Osteocyte (in vitro differentiated cells): ENCODE measurements around the gene HIC1. TPM values are rescaled to one million over a fixed set of nuclear protein-coding genes. Genes with fewer than 3 reads are reported as not detected.

ENCODE experiments used
- DNase-seq: peaks from one replicate; pipeline ENCODE4 v3.0.0; 2021; ENCODE audit warnings: mixed read lengths; ENCODE audit not compliant: unreplicated experiment; ENCODE audit errors: extremely low spot score
- H3K27ac Mint-ChIP-seq: one replicate; pipeline ENCODE4 v1.8.0; 2021; ENCODE audit warnings: mild to moderate bottlenecking, mixed read lengths; ENCODE audit not compliant: unreplicated experiment
- H3K27me3 Mint-ChIP-seq: one replicate; pipeline ENCODE4 v1.8.0; 2021; ENCODE audit warnings: mixed read lengths; ENCODE audit not compliant: unreplicated experiment
- H3K36me3 Mint-ChIP-seq: one replicate; pipeline ENCODE4 v1.8.0; 2021; ENCODE audit warnings: mixed read lengths; ENCODE audit not compliant: unreplicated experiment
- H3K4me1 Mint-ChIP-seq: one replicate; pipeline ENCODE4 v1.8.0; 2021; ENCODE audit warnings: mixed read lengths; ENCODE audit not compliant: unreplicated experiment
- H3K4me3 Mint-ChIP-seq: one replicate; pipeline ENCODE4 v1.8.0; 2021; ENCODE audit warnings: mild to moderate bottlenecking, moderate library complexity, mixed read lengths; ENCODE audit not compliant: unreplicated experiment
- H3K9me3 Mint-ChIP-seq: one replicate; pipeline ENCODE4 v1.8.0; 2021; ENCODE audit warnings: mixed read lengths; ENCODE audit not compliant: unreplicated experiment
- CTCF ChIP-seq: fragments of 200-600 bp; sonication (generic); IDR thresholded peaks from 2 replicates; pipeline ENCODE4 v1.5.0; 2021; ENCODE audit warnings: antibody characterized with exemption, mild to moderate bottlenecking, moderate library complexity
- total RNA-seq: library from RNA; stranded (reverse); gene quantifications from 2 replicates; pipeline ENCODE4 v1.2.1, GENCODE V29; 2021

HIC1 gene
- total RNA-seq, 1 donor from 2014 or later: 3.3 TPM

GRCh38 chr17:2064147-2064489 is 9.2 kb downstream of the HIC1 start:
- H3K27ac Mint-ChIP-seq: no peak overlapping the region
- H3K4me3 Mint-ChIP-seq: no peak overlapping the region
- no peak for DNase-seq
- H3K4me1 Mint-ChIP-seq: peaks cover 73% of the 10 kb centered on the region
- H3K36me3 Mint-ChIP-seq: peaks cover 30% of the 10 kb centered on the region
- no peaks in the 10 kb centered on the region for H3K9me3 Mint-ChIP-seq
- no peaks in the 10 kb centered on the region for H3K27me3 Mint-ChIP-seq
- TF ChIP-seq CTCF: no peak

GRCh38 chr17:2064520-2064971 is 9.6 kb downstream of the HIC1 start:
- peaks cover 71% of the 10 kb centered on the region for H3K4me1 Mint-ChIP-seq
- no peak for DNase-seq
- H3K4me3 Mint-ChIP-seq: no peak overlapping the region

GRCh38 chr17:2064980-2065785 is 10.3 kb downstream of the HIC1 start:
- Mint-ChIP-seq H3K36me3 (peaks cover 26% of the 10 kb centered on the region), H3K27ac (peak overlapping the region; percentile 59), H3K4me1 (peaks cover 70% of the 10 kb centered on the region), H3K4me3 (no peak overlapping the region), H3K27me3 (no peaks in the 10 kb centered on the region), H3K9me3 (no peaks in the 10 kb centered on the region)
- TF ChIP-seq CTCF: peak; percentile 45
- no peak for DNase-seq

More at GRCh38 chr17:2064520-2064971, 9.6 kb downstream of the HIC1 start:
- Mint-ChIP-seq H3K27me3 (no peaks in the 10 kb centered on the region), H3K9me3 (no peaks in the 10 kb centered on the region), H3K36me3 (peaks cover 29% of the 10 kb centered on the region), H3K27ac (no peak overlapping the region)
- TF ChIP-seq CTCF: no peak

GRCh38 chr17:2065949-2066400 is 11.1 kb downstream of the HIC1 start:
- TF ChIP-seq CTCF: no peak
- no peaks in the 10 kb centered on the region for H3K27me3 Mint-ChIP-seq
- peak overlapping the region; percentile 67 for H3K27ac Mint-ChIP-seq
- DNase-seq: no peak
- peaks cover 70% of the 10 kb centered on the region for H3K4me1 Mint-ChIP-seq
- H3K4me3 Mint-ChIP-seq: no peak overlapping the region
- peaks cover 21% of the 10 kb centered on the region for H3K36me3 Mint-ChIP-seq
- no peaks in the 10 kb centered on the region for H3K9me3 Mint-ChIP-seq

- TF ChIP-seq CTCF: no peak
- Mint-ChIP-seq H3K27me3 (no peaks in the 10 kb centered on the region), H3K4me1 (peaks cover 76% of the 10 kb centered on the region), H3K4me3 (no peak overlapping the region), H3K9me3 (no peaks in the 10 kb centered on the region), H3K27ac (peak overlapping the region; percentile 73), H3K36me3 (peaks cover 24% of the 10 kb centered on the region)
- DNase-seq: no peak
Observed at GRCh38 chr17:2067048-2067561, 12.2 kb downstream of the HIC1 start.
